Measurements from ENCODE around the gene DDI2.

Gene DDI2

DNA sequence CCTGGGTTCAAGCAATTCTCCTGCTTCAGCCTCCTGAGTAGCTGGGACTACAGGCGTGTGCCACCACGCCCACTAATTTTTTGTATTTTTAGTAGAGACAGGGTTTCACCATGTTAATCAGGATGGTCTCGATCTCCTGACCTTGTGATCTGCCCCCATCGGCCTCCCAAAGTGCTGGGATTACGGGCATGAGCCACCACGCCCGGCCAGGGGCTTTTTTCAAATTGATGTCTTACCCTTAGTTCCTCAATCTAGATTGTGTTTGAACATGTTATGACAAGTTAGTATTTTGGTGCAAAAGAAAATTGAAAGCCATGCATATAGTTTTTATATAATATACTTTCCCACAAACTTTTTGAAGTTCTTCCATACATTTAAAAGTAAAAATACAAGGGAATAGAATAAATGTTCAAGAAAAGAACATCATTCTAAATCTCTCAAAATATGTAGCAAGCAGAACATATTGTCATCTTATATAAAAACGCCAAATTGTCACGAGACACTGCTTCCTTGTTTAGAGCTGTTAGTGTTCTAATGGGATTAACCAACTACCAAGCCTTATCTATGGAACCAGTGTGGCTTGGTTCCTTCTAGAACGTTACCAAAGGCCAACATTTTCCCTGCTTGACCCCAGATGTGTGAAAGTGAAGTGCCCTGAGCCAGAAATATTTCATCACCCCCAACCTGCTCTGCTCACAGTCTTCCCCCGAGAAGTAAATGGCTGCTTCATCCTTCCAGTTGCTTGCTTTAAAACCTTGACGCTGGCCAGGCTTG, 57.3 kb downstream of the DDI2 start:
- DNase-seq (ENCODE audit: insufficient read length) (no peak), FAIRE-seq (no peak)
- no peak for TF ChIP-seq TAF1 (IDR thresholded peaks at IDR 0.05; ENCODE audit: borderline replicate concordance, low read depth, low read length)
- no peak for TF ChIP-seq POLR2AphosphoS5 (IDR thresholded peaks at IDR 0.05; ENCODE audit: low read depth, low read length)
- no peak for TF ChIP-seq POLR2A (IDR thresholded peaks at IDR 0.05; ENCODE audit: low read depth, low read length)

DNA sequence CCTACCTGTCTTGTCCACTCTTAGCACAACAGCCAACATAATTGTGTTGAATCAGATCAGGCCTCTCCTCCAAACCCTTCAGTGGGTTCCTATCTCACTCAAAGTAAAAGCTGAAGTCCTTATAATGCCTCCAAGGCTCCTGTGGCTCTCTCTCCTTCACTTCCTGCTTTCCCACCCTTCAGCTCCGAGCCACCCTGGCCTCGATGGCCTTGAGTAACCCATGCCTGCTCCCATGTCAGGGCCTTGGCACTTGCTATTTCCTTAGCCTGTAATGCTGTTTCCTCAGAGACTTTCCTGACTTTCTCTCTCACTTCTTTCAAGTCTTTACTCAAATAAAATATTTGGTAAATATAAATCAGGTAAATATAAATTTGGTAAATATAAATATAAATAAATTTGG, 58.8 kb downstream of the DDI2 start:
- DNase-seq (ENCODE audit: insufficient read length) (no peak), FAIRE-seq (no peak)
- no peak for TF ChIP-seq TAF1 (IDR thresholded peaks at IDR 0.05; ENCODE audit: borderline replicate concordance, low read depth, low read length)
- no peak for TF ChIP-seq POLR2A (IDR thresholded peaks at IDR 0.05; ENCODE audit: low read depth, low read length)
- TF ChIP-seq POLR2AphosphoS5 (IDR thresholded peaks at IDR 0.05; ENCODE audit: low read depth, low read length): no peak

DNA sequence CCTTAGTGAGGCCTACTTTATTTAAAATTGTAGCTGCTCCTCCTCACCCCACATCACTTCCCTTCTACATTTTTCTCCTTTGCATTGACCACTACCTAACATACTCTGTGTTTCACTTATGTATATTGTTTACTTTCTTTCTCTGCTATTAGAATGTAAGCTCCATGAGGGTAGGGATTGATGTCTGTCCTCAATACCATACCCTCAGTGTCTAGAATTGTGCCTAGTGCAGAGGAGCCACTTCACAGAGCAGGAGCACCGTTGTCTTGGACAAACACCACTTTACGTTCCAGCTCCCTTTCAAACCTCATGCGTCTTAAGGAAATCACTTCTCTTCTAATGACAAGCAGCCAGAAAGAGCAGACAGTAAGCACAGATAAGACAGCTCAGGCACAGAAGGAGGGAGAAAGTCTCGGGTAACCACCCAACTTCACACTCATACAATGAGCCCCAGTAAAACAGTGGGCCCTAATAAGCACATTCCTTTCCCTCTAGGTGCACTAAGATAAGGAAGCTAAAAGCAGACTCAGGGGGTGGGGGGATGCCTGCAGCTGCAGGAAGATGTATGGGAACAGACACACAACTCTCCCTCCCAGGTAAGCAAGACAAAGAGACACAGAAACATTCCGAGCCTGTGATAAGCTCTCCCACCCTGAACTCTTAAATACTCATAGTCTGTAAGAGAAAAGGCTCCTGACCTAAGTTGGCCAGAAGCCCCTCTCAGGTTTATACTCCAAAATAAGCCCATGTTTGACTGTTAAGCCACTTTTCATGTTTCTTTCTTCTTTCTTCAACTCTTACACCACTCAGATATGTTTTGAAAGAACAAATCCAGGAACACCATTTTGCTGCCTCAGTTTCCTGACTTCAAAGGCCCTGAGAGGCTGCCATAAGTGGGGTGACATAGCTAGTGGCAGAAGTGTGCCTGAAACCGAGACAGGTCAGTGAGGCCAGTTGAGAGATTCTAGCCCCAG, 59.7 kb downstream of the DDI2 start:
- DNase-seq (ENCODE audit: insufficient read length) (no peak), FAIRE-seq (no peak)
- TF ChIP-seq POLR2A (IDR thresholded peaks at IDR 0.05; ENCODE audit: low read depth, low read length): no peak
- TF ChIP-seq POLR2AphosphoS5 (IDR thresholded peaks at IDR 0.05; ENCODE audit: low read depth, low read length): no peak
- no peak for TF ChIP-seq TAF1 (IDR thresholded peaks at IDR 0.05; ENCODE audit: borderline replicate concordance, low read depth, low read length)

DNA sequence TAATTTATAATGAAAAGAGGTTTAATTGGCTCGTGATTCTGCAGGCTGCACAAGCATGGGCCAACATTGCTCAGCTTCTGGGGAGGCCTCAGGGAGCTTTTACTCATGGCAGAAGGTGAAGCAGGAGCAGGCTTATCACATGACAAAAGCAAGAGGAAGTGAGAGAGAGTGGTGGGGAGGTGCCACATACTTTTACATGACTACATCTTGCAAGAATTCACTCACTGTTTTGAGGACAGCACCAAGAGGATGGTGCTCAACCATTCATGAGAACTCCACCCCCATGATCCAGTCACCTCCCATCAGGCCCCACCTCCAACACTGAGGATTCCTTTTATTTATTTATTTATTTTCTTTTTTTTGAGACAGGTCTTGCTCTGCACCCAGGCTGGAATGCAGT, 61.3 kb downstream of the DDI2 start:
- DNase-seq (ENCODE audit: insufficient read length): no peak
- TF ChIP-seq POLR2A (IDR thresholded peaks at IDR 0.05; ENCODE audit: low read depth, low read length): no peak
- no peak for TF ChIP-seq TAF1 (IDR thresholded peaks at IDR 0.05; ENCODE audit: borderline replicate concordance, low read depth, low read length)
- TF ChIP-seq POLR2AphosphoS5 (IDR thresholded peaks at IDR 0.05; ENCODE audit: low read depth, low read length): no peak
- peak; percentile 78 for FAIRE-seq

DNA sequence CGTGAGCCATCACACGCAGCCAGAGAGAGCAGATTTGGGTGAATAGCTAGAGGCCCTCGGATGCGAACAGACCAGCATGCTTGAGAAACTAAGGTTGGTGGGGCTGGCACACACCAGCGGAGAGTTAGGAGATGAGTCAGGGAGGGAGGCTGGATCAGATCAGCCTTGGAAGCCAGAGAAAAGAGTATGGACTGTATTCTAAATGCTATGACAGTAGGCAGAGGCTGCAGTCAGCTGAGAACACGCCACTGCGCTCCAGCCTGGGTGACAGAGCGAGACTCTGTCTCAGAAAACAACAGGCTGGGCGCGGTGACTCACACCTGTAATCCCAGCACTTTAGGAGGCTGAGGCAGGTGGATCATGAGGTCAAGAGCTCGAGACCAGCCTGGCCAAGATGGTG, 62.9 kb downstream of the DDI2 start:
- FAIRE-seq: no peak
- no peak for TF ChIP-seq TAF1 (IDR thresholded peaks at IDR 0.05; ENCODE audit: borderline replicate concordance, low read depth, low read length)
- no peak for TF ChIP-seq POLR2AphosphoS5 (IDR thresholded peaks at IDR 0.05; ENCODE audit: low read depth, low read length)
- no peak for TF ChIP-seq POLR2A (IDR thresholded peaks at IDR 0.05; ENCODE audit: low read depth, low read length)
- no peak for DNase-seq (ENCODE audit: insufficient read length)

DNA sequence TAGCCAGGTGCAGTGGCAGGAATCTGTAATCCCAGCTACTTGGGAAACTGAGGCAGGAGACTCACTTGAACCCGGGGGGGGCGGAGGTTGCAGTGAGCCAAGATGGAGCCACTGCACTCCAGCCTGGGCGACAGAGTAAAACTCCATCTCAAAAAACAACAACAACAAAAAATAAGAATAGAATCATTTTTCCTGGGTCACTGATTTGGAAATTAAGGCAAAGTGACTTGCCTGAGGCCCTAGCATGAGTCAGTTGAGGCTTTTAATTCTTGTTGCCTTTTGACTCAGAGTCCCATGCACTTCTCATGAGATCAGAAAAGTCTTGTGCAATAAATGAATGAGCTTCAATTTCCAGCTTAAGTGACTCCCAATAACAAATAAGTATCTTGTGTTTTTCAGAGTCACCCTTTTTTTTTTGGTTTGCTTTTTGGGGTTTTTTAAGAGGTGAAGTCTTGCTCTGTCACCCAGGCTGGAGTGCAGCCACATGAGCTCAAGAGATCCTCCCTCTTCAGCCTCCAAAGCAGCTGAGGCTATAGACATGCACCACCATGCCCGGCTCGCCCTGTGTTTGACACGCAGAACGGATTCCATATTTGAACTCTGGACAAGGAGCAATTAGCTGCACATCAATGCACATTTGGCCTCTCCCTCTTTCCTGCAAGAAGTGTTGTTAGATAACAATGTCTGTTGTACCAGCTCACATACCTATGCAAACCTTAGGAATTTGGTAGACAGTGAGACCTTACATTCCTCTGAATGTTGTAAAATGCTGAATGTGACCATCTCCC, 63.5 kb downstream of the DDI2 start:
- TF ChIP-seq POLR2AphosphoS5 (IDR thresholded peaks at IDR 0.05; ENCODE audit: low read depth, low read length) (no peak), POLR2A (IDR thresholded peaks at IDR 0.05; ENCODE audit: low read depth, low read length) (no peak), TAF1 (IDR thresholded peaks at IDR 0.05; ENCODE audit: borderline replicate concordance, low read depth, low read length) (no peak)
- peak; percentile 70 for FAIRE-seq
- DNase-seq (ENCODE audit: insufficient read length): no peak

DNA sequence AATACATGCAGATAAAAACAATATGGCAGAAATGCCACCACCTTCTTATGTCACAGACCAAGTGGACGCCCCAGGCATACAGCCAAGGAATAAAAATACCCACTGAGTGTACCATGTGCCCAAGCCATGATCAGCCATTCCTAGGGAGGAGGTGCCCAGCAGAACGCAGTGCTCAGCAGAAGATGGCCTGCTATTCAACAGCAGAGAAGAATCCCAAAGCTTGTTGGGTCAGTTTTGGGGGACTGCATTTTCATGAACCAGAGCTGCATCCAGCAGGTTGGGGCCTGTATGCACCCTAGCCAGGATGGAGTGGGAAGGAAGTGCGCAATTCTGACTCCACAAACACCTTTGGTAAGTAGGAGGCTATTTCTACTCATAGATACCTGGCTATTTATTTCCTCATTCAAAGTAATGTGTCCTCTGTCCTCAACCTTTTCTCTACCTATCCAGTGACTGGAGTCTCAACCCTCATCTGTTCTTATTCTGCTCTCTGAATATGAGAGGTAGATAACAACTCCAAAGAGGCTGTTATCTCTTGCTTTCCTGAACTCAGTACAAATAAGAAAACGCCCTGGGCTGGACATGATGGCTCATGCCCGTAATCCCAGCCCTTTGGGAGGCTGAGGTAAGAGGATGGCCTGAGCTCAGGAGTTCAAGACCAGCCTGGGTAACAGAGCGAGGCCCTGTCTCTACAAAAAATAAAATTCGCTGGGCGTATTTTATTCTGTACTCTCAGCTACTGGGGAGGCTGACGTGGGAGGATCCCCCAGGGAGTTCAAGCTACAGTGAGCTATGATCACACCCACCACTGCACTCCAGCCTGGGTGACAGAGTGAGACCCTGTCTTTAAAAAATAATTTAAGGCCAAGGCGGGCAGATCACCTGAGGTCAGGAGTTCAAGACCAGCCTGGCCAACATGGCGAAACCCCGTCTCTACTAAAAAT, 64.4 kb downstream of the DDI2 start:
- FAIRE-seq: no peak
- no peak for DNase-seq (ENCODE audit: insufficient read length)
- TF ChIP-seq TAF1 (IDR thresholded peaks at IDR 0.05; ENCODE audit: borderline replicate concordance, low read depth, low read length) (no peak), POLR2A (IDR thresholded peaks at IDR 0.05; ENCODE audit: low read depth, low read length) (no peak), POLR2AphosphoS5 (IDR thresholded peaks at IDR 0.05; ENCODE audit: low read depth, low read length) (no peak)

DNA sequence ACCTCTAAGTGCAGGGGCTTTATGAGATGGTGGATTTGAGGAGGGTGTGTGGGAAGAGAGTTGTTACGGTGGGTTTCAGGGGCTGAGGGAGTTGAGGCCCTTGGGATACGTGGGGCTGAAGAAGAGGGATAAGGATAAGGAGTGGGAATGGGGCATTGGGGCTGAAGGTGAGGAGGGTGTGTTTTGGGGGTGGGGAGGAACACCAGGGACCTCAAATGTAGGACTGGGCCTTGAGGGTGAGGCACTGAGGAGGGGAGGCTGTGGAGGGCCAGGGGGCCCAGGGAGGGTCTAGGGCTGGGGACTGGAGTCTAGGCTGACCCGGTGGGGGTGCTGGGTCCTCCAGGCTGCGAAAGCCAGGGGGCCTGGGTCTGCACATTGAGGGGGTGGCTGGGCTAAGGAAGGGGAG, 65.7 kb downstream of the DDI2 start:
- TF ChIP-seq POLR2A (IDR thresholded peaks at IDR 0.05; ENCODE audit: low read depth, low read length): no peak
- no peak for TF ChIP-seq TAF1 (IDR thresholded peaks at IDR 0.05; ENCODE audit: borderline replicate concordance, low read depth, low read length)
- FAIRE-seq: no peak
- no peak for DNase-seq (ENCODE audit: insufficient read length)

DNA sequence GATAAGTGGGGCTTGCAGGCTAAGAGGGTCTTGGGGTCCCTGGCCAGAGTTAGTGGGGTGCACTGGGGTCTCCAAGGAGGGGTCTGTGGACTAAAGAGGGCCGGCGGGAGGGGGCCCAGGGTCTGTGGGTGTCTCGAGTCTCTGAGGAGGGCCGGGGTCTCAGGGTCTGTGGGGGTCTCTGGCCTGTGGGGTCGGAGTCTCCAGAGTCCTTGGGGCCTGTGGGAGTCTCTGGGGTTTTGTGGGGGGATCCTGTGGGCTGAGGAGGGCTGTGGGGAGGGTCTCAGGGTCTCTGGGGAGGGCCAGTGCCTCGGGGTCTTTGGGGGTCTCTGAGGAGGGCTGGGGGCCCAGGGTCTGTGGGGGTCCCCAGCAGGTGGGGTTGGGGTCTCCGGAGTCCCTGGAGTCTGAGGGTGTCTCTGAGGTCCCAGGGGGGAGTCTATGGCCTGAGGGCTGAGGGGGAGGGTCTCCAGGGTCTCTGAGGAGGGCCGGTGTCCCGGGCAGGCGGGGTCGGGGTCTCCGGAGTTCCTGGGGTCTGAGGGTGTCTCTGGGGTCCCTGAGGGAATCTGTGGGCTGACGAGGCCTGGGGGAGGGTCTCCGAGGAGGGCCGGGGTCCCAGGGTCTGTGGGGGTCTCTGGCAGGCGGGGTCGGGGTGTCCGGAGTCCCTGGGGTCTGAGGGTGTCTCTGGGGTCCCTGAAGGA, 66.2 kb downstream of the DDI2 start:
- DNase-seq (ENCODE audit: insufficient read length) (no peak), FAIRE-seq (no peak)
- TF ChIP-seq TAF1 (IDR thresholded peaks at IDR 0.05; ENCODE audit: borderline replicate concordance, low read depth, low read length) (no peak), POLR2AphosphoS5 (IDR thresholded peaks at IDR 0.05; ENCODE audit: low read depth, low read length) (no peak)

DNA sequence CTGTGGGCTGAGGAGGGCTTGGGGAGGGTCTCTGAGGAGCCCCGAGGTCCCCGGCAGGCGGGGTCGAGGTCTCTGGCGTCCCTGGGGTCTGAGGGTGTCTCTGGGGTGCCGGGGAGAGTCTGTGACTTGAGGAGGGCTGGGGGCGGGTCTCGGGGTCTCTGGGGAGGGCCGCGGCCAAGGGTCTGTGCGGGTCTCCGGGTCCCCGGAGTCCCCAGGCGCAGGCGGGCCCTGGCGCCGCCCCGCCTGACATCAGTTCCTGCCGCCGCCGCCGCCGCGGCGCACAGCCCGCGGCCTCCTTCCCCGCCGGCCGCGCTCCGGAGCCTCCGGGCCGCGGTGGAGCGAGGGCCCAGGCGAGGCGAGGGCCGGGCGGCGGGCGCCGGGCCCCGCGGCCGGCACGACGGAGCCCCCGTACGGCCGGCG, 66.8 kb downstream of the DDI2 start, which contains the start of gene PLEKHM2:
Gene PLEKHM2, plus strand, starts transcription at position 279 of the 420 bp plus-strand sequence. CDS start 239 bp downstream, outside the sequence.
- peak; percentile 94 for FAIRE-seq

More for the DNA sequence above, 66.8 kb downstream of the DDI2 start, which contains the start of gene PLEKHM2:
- peak; percentile 85 for DNase-seq (ENCODE audit: insufficient read length)
- TF ChIP-seq POLR2AphosphoS5 (IDR thresholded peaks at IDR 0.05; ENCODE audit: low read depth, low read length) (no peak), POLR2A (IDR thresholded peaks at IDR 0.05; ENCODE audit: low read depth, low read length) (peak; percentile 76; the same call in 1 of the 2 replicates)

All from GM12892 (cell line).